Tibial nerve (tissue), 4 donors: ENCODE data around the gene YDJC. TPM values are rescaled to one million over a fixed set of nuclear protein-coding genes. Genes with fewer than 3 reads are reported as not detected.

Source experiments
- DNase-seq, 2 donors: peaks; one replicate each; pipeline ENCODE4 v3.0.0-alpha.2; 2019; ENCODE audit warnings: low spot score in 2 of 2
- H3K27ac ChIP-seq, 4 donors: fragments of 200-600 bp; sonication (generic) in 3 of 4; one replicate each; pipeline ENCODE4 v1.5.1; 2017 to 2019; ENCODE audit warnings: mild to moderate bottlenecking in 1 of 4
- H3K27me3 ChIP-seq, 2 donors: fragments of 200-600 bp; sonication (generic) in 1 of 2; one replicate each; pipeline versions ENCODE4 v1.5.1 to v1.6.0; 2017 to 2019
- H3K36me3 ChIP-seq, 3 donors: fragments of 200-600 bp; sonication (generic); one replicate each; pipeline ENCODE4 v1.5.1; 2018 to 2019
- H3K4me1 ChIP-seq, 4 donors: fragments of 200-600 bp; sonication (generic) in 3 of 4; one replicate each; pipeline ENCODE4 v1.5.1; 2017 to 2019
- H3K4me3 ChIP-seq, 4 donors: fragments of 200-600 bp; sonication (generic) in 3 of 4; one replicate each; pipeline ENCODE4 v1.5.1; 2017 to 2019; ENCODE audit warnings: mild to moderate bottlenecking in 1 of 4, moderate library complexity in 1 of 4
- H3K9me3 ChIP-seq, 4 donors: fragments of 200-600 bp; sonication (generic) in 3 of 4; one replicate each; pipeline ENCODE4 v1.5.1; 2017 to 2019
- CTCF ChIP-seq, 5 experiments: fragments of 200-600 bp in 3 of 5; fragments of 450-650 bp in 2 of 5; sonication (generic) in 3 of 5; IDR thresholded peaks; one replicate each; pipeline ENCODE4 v1.5.1; 2016 to 2019; ENCODE audit warnings: antibody characterized with exemption in 5 of 5, mild to moderate bottlenecking in 3 of 5, moderate library complexity in 2 of 5
- EP300 ChIP-seq, 2 donors: sonication (generic); formaldehyde crosslinking; IDR thresholded peaks; one replicate each; pipeline ENCODE4 v1.6.1; 2017; ENCODE audit warnings: antibody characterized with exemption in 2 of 2, mild to moderate bottlenecking in 1 of 2
- POLR2A ChIP-seq, 2 donors: fragments of 450-650 bp; IDR thresholded peaks; one replicate each; pipeline ENCODE4 v1.6.1; 2017; ENCODE audit warnings: antibody characterized with exemption in 2 of 2, mild to moderate bottlenecking in 2 of 2, moderate library complexity in 2 of 2
- WGBS, 2 donors: methylation state at CpG; one replicate each; pipeline ENCODE4 v1.1.5; 2018; 5-methylcytosine and 5-hydroxymethylcytosine counted together
- total RNA-seq, 4 donors: library from RNA; depleted of rRNA; stranded (reverse); fragments of >200 nt; gene quantifications; one replicate each; pipeline ENCODE4 v1.1.0, GENCODE V29; 2016

YDJC gene
- total RNA-seq, 4 donors from 2014 or later, result 28.0 to 61.2 (median 36.0) TPM

- TF ChIP-seq EP300 (IDR thresholded peaks at IDR 0.05) (no peak), POLR2A (IDR thresholded peaks at IDR 0.05) (no peak), CTCF (IDR thresholded peaks at IDR 0.05) (peak; percentile 34 to 52 (median 40))
- H3K27me3 ChIP-seq, result no peaks in the 10 kb centered on the region
- peaks cover 0 to 29% (median 8%) of the 10 kb centered on the region in 4 donors for H3K4me1 ChIP-seq
- H3K36me3 ChIP-seq, result peaks cover 0 to 31% (median 0%) of the 10 kb centered on the region in 3 donors
- H3K9me3 ChIP-seq, result no peaks in the 10 kb centered on the region
- H3K27ac ChIP-seq, result peak overlapping the region in 3 of 4 donors; percentile 53 to 75 (median 74)
- DNase-seq, result no peak
- 1% methylated on average over 41 to 56 of the region's 56 CpGs for WGBS, 2 donors
- peak overlapping the region; percentile 65 to 86 (median 74) for H3K4me3 ChIP-seq
Observed at GRCh38 chr22:21642584-21643448, 13.0 kb upstream of the YDJC start.

DNA sequence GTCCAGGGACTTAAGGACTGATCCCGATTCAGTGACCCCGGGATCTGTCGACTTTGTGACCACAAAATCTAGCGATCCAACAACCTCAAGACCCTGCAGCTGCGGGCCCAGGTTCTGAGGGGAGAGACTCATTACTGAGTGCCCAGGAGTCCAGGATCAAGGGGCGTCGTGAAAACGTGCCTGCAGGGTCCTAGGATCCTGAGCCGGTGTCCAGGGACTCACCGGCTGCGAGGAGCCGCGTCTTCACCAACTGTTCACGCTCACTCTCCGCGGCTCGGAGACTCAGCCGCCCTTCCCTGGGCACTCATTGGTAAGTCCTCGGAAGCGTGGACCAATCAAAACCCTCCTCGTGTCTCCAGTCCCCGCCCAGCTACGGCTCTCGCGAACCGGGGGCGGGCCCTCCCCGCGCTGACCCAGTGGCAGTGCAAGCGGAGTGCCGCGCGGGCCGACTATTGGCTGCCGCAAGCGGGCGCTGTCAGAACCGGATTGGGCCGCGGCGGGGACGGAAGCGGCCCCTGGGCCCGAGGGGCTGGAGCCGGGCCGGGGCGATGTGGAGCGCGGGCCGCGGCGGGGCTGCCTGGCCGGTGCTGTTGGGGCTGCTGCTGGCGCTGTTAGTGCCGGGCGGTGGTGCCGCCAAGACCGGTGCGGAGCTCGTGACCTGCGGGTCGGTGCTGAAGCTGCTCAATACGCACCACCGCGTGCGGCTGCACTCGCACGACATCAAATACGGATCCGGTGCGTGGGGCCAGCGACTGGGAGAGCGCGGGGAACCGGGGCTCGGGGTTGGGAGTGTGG, 12.2 kb upstream of the YDJC start, which contains the start of gene SDF2L1:
TSS of gene SDF2L1 (plus strand) at position 514 of the 795 bp plus-strand sequence. CDS start at position 549, 35 bp downstream.
- TF ChIP-seq POLR2A (IDR thresholded peaks at IDR 0.05) (peak in 1 of 2 donors; percentile 69), CTCF (IDR thresholded peaks at IDR 0.05) (peak in 4 of 5 experiments; percentile 31 to 66 (median 59)), EP300 (IDR thresholded peaks at IDR 0.05) (peak in 1 of 2 donors; percentile 37)
- Histone ChIP-seq H3K27me3 (no peaks in the 10 kb centered on the region), H3K36me3 (peaks cover 0 to 27% (median 0%) of the 10 kb centered on the region in 3 donors), H3K27ac (peak within 1 kb of the TSS in 3 of 4 donors; percentile 53 to 75 (median 74)), H3K9me3 (no peaks in the 10 kb centered on the region), H3K4me1 (peaks cover 0 to 29% (median 8%) of the 10 kb centered on the region in 4 donors), H3K4me3 (peak within 1 kb of the TSS; percentile 65 to 86 (median 74))
- DNase-seq, result peak; percentile 98
- WGBS, 2 donors, result 1% methylated on average over 53 to 74 of the region's 76 CpGs

- Histone ChIP-seq H3K36me3 (peaks cover 0 to 31% (median 0%) of the 10 kb centered on the region in 3 donors), H3K4me3 (peak overlapping the region; percentile 42 to 86 (median 66)), H3K9me3 (no peaks in the 10 kb centered on the region), H3K27ac (peak overlapping the region in 1 of 4 donors; percentile 66), H3K27me3 (no peaks in the 10 kb centered on the region), H3K4me1 (peaks cover 0 to 24% (median 8%) of the 10 kb centered on the region in 4 donors)
- peak in 1 of 2 donors; percentile 43 for DNase-seq
- 5 to 9% methylated on average over 7 to 9 of the region's 9 CpGs for WGBS, 2 donors
- TF ChIP-seq EP300 (IDR thresholded peaks at IDR 0.05) (no peak), CTCF (IDR thresholded peaks at IDR 0.05) (peak in 4 of 5 experiments; percentile 7 to 38 (median 29)), POLR2A (IDR thresholded peaks at IDR 0.05) (no peak)
Observed at GRCh38 chr22:21641417-21641788, 11.6 kb upstream of the YDJC start.

DNA sequence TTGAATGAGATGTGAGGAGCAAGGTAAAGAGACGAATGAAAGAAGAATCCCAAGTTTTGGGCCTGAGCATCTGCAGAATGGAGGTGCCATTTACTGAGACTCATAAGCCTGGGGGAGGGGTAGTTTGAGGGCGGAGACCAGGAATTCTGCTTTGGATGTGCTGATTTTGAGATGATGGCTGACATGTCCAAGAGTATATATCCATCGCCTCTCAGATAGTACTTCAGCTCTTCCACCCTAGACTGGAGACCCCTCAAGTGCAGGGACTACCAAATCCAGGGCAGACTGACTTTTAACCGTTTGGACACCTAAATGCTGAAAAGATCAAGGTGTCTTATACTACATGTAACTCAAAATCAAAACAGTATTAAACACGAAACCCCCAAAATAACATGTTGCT, 11.0 kb upstream of the YDJC start:
- WGBS, 2 donors, result 83 to 87% methylated on average over 5 of the region's 5 CpGs
- Histone ChIP-seq H3K4me3 (no peak overlapping the region), H3K27me3 (no peaks in the 10 kb centered on the region), H3K9me3 (no peaks in the 10 kb centered on the region), H3K27ac (no peak overlapping the region), H3K4me1 (peaks cover 0 to 24% (median 8%) of the 10 kb centered on the region in 4 donors), H3K36me3 (peaks cover 0 to 27% (median 0%) of the 10 kb centered on the region in 3 donors)
- DNase-seq, result no peak
- no peak for TF ChIP-seq CTCF (IDR thresholded peaks at IDR 0.05)
- TF ChIP-seq EP300 (IDR thresholded peaks at IDR 0.05), result no peak
- no peak for TF ChIP-seq POLR2A (IDR thresholded peaks at IDR 0.05)
